Memory B cell (primary cell): ENCODE data around the gene PITPNM3.

Experiments used
- ATAC-seq: fragments of 150-1000 bp; cut with Tn5 transposase; 2 replicates; pipeline ENCODE4 v1.10.0; 2021; ENCODE audit warnings: low read depth, mild to moderate bottlenecking, moderate library complexity
- DNase-seq, 2 donors: peaks; one replicate each; pipeline ENCODE4 v3.0.0; 2022; ENCODE audit warnings: low spot score in 2 of 2
- H3K27ac Mint-ChIP-seq: one replicate; pipeline ENCODE4 v1.8.0; 2022; ENCODE audit warnings: mild to moderate bottlenecking, moderate library complexity, mixed read lengths
- H3K27me3 Mint-ChIP-seq: one replicate; pipeline ENCODE4 v1.8.0; 2022; ENCODE audit warnings: mixed read lengths
- H3K36me3 Mint-ChIP-seq: one replicate; pipeline ENCODE4 v1.8.0; 2022; ENCODE audit warnings: mild to moderate bottlenecking, mixed read lengths
- H3K4me1 Mint-ChIP-seq: one replicate; pipeline ENCODE4 v1.8.0; 2022; ENCODE audit warnings: mixed read lengths
- H3K4me3 Mint-ChIP-seq: one replicate; pipeline ENCODE4 v1.8.0; 2022; ENCODE audit warnings: mild to moderate bottlenecking, moderate library complexity, mixed read lengths
- H3K9me3 Mint-ChIP-seq: one replicate; pipeline ENCODE4 v1.8.0; 2022; ENCODE audit warnings: mixed read lengths

The PITPNM3 gene

GRCh38 chr17:6402258-6402657 is 154.1 kb downstream of the PITPNM3 start:
- Mint-ChIP-seq H3K9me3 (peaks cover 5% of the 10 kb centered on the region), H3K27ac (no peak overlapping the region), H3K36me3 (no peaks in the 10 kb centered on the region), H3K4me3 (no peak overlapping the region), H3K27me3 (peaks cover 12% of the 10 kb centered on the region), H3K4me1 (no peaks in the 10 kb centered on the region)
- no peak for DNase-seq
- ATAC-seq: no peak
